T-helper 17 cell (primary cell): ENCODE data around the gene TPM3. TPM values are rescaled to one million over a fixed set of nuclear protein-coding genes. Genes with fewer than 3 reads are reported as not detected.
"Not testable (repeated sequence)": the region's sequence is repeated elsewhere in the genome, so short reads cannot be mapped to it uniquely, and the experiment has no call there.

Experiments used
- ATAC-seq: fragments of 150-1000 bp; cut with Tn5 transposase; 2 replicates; pipeline ENCODE4 v1.10.0; 2021; ENCODE audit warnings: mild to moderate bottlenecking, moderate library complexity
- DNase-seq, 3 donors: peaks; one replicate each; pipeline versions ENCODE4 v3.0.0 to v3.0.0-alpha.2; 2020 to 2021
- H3K9me3 ChIP-seq: one replicate; pipeline ENCODE4 v1.7.0; 2013; ENCODE audit warnings: low read length, mild to moderate bottlenecking; ENCODE audit not compliant: control insufficient read depth, poor library complexity, severe bottlenecking
- H3K27ac Mint-ChIP-seq: one replicate; pipeline ENCODE4 v1.8.0; 2022; ENCODE audit warnings: mild to moderate bottlenecking, moderate library complexity, mixed read lengths
- H3K27me3 Mint-ChIP-seq: one replicate; pipeline ENCODE4 v1.8.0; 2022; ENCODE audit warnings: mixed read lengths
- H3K36me3 Mint-ChIP-seq: one replicate; pipeline ENCODE4 v1.8.0; 2022; ENCODE audit warnings: low read depth, mixed read lengths
- H3K4me1 Mint-ChIP-seq: one replicate; pipeline ENCODE4 v1.8.0; 2022; ENCODE audit warnings: mild to moderate bottlenecking, mixed read lengths
- H3K4me3 Mint-ChIP-seq: one replicate; pipeline ENCODE4 v1.8.0; 2022; ENCODE audit warnings: mild to moderate bottlenecking, moderate library complexity, mixed read lengths
- total RNA-seq, 4 donors: library from RNA in 2 of 4; stranded (reverse) in 2 of 4; gene quantifications; one replicate each; pipeline ENCODE4 v1.2.3 and lab custom pipeline; 2022 to 2026

TPM3 gene
- total RNA-seq, 2 donors from 2014 or later, result 386 to 391 TPM

GRCh38 chr1:154220970-154221277, 29.0 kb upstream of the TPM3 start:
- ATAC-seq (no peak), DNase-seq (no peak)
- Mint-ChIP-seq H3K27me3 (no peaks in the 10 kb centered on the region), H3K27ac (peak overlapping the region; percentile 99), H3K4me3 (peak overlapping the region; percentile 93), H3K36me3 (peaks cover 8% of the 10 kb centered on the region), H3K4me1 (peaks cover 57% of the 10 kb centered on the region)
- H3K9me3 ChIP-seq, result no peaks in the 10 kb centered on the region

GRCh38 chr1:154220071-154220969, 28.4 kb upstream of the TPM3 start, which contains the start of gene UBAP2L:
Gene UBAP2L, plus strand, starts transcription at chr1:154220955. Its CDS starts 4,169 bp downstream, at chr1:154225124.
- H3K4me1 Mint-ChIP-seq, result peaks cover 52% of the 10 kb centered on the region
- H3K36me3 Mint-ChIP-seq, result peaks cover 7% of the 10 kb centered on the region
- DNase-seq (peak; percentile 96 to 99 (median 97)), ATAC-seq (peak; percentile 90)
- H3K27ac Mint-ChIP-seq, result peak within 1 kb of the TSS; percentile 99
- no peaks in the 10 kb centered on the region for H3K9me3 ChIP-seq
- H3K4me3 Mint-ChIP-seq, result peak within 1 kb of the TSS; percentile 93
- H3K27me3 Mint-ChIP-seq, result no peaks in the 10 kb centered on the region

GRCh38 chr1:154219541-154219940, 27.6 kb upstream of the TPM3 start:
- H3K9me3 ChIP-seq, result no peaks in the 10 kb centered on the region
- peaks cover 46% of the 10 kb centered on the region for H3K4me1 Mint-ChIP-seq
- H3K27me3 Mint-ChIP-seq, result no peaks in the 10 kb centered on the region
- ATAC-seq, result no peak
- peak overlapping the region; percentile 93 for H3K4me3 Mint-ChIP-seq
- H3K36me3 Mint-ChIP-seq, result peaks cover 7% of the 10 kb centered on the region
- DNase-seq, result no peak
- peak overlapping the region; percentile 99 for H3K27ac Mint-ChIP-seq

GRCh38 chr1:154218545-154218944, 26.6 kb upstream of the TPM3 start:
- Mint-ChIP-seq H3K27me3 (no peaks in the 10 kb centered on the region), H3K27ac (peak overlapping the region; percentile 99), H3K4me1 (peaks cover 39% of the 10 kb centered on the region), H3K4me3 (peak overlapping the region; percentile 93), H3K36me3 (peaks cover 7% of the 10 kb centered on the region)
- DNase-seq (no peak), ATAC-seq (no peak)
- no peaks in the 10 kb centered on the region for H3K9me3 ChIP-seq

- no peak overlapping the region for H3K4me3 Mint-ChIP-seq
- no peaks in the 10 kb centered on the region for H3K9me3 ChIP-seq
- peaks cover 6% of the 10 kb centered on the region for H3K36me3 Mint-ChIP-seq
- peak overlapping the region; percentile 21 for H3K27ac Mint-ChIP-seq
- peaks cover 6% of the 10 kb centered on the region for H3K4me1 Mint-ChIP-seq
- no peaks in the 10 kb centered on the region for H3K27me3 Mint-ChIP-seq
- no peak for DNase-seq
- ATAC-seq, result no peak
Measured at GRCh38 chr1:154213274-154213673, 21.4 kb upstream of the TPM3 start.

- Mint-ChIP-seq H3K4me3 (no peak overlapping the region), H3K27ac (peak overlapping the region; percentile 62), H3K4me1 (peaks cover 2% of the 10 kb centered on the region), H3K27me3 (no peaks in the 10 kb centered on the region), H3K36me3 (peaks cover 6% of the 10 kb centered on the region)
- H3K9me3 ChIP-seq, result no peaks in the 10 kb centered on the region
- DNase-seq (no peak), ATAC-seq (no peak)
Measured at GRCh38 chr1:154212083-154212482, 20.2 kb upstream of the TPM3 start.

GRCh38 chr1:154208677-154209388, 16.9 kb upstream of the TPM3 start:
- DNase-seq (no peak), ATAC-seq (no peak)
- Mint-ChIP-seq H3K36me3 (peaks cover 6% of the 10 kb centered on the region), H3K27me3 (no peaks in the 10 kb centered on the region), H3K4me1 (peaks cover 2% of the 10 kb centered on the region), H3K27ac (peak overlapping the region; percentile 53), H3K4me3 (no peak overlapping the region)
- no peaks in the 10 kb centered on the region for H3K9me3 ChIP-seq

GRCh38 chr1:154207262-154207661, 15.4 kb upstream of the TPM3 start:
- Mint-ChIP-seq H3K4me3 (no peak overlapping the region), H3K36me3 (peaks cover 6% of the 10 kb centered on the region), H3K27ac (no peak overlapping the region), H3K27me3 (no peaks in the 10 kb centered on the region), H3K4me1 (peaks cover 2% of the 10 kb centered on the region)
- DNase-seq (no peak), ATAC-seq (no peak)
- no peaks in the 10 kb centered on the region for H3K9me3 ChIP-seq

GRCh38 chr1:154206196-154206595, 14.3 kb upstream of the TPM3 start, which contains the start of gene CFAP141:
Gene CFAP141, minus strand, starts transcription at chr1:154206333. Its CDS starts 26 bp downstream, at chr1:154206307.
- ATAC-seq (peak; percentile 86), DNase-seq (peak in 1 of 3 donors; percentile 9)
- Mint-ChIP-seq H3K4me1 (no peaks in the 10 kb centered on the region), H3K27me3 (no peaks in the 10 kb centered on the region), H3K4me3 (no peak within 1 kb of the TSS), H3K36me3 (peaks cover 4% of the 10 kb centered on the region), H3K27ac (peak within 1 kb of the TSS; percentile 90)
- H3K9me3 ChIP-seq, result no peaks in the 10 kb centered on the region

- peak overlapping the region; percentile 90 for H3K27ac Mint-ChIP-seq
- not testable (repeated sequence) for H3K36me3 Mint-ChIP-seq, ATAC-seq, DNase-seq, H3K27me3 Mint-ChIP-seq, H3K4me3 Mint-ChIP-seq, H3K9me3 ChIP-seq, H3K4me1 Mint-ChIP-seq
Measured at GRCh38 chr1:154205778-154206177, 13.9 kb upstream of the TPM3 start.

- peaks cover 8% of the 10 kb centered on the region for H3K4me1 Mint-ChIP-seq
- H3K27ac Mint-ChIP-seq, result no peak overlapping the region
- H3K36me3 Mint-ChIP-seq, result no peaks in the 10 kb centered on the region
- ATAC-seq (no peak), DNase-seq (no peak)
- no peak overlapping the region for H3K4me3 Mint-ChIP-seq
- peaks cover 10% of the 10 kb centered on the region for H3K27me3 Mint-ChIP-seq
- no peaks in the 10 kb centered on the region for H3K9me3 ChIP-seq
Measured at GRCh38 chr1:154199563-154199879, 7.6 kb upstream of the TPM3 start.

GRCh38 chr1:154198756-154199562, 7.1 kb upstream of the TPM3 start:
- peak in 1 of 3 donors; percentile 27 for DNase-seq
- ATAC-seq, result peak; percentile 87
- H3K4me3 Mint-ChIP-seq, result no peak overlapping the region

GRCh38 chr1:154193821-154194220, 1.9 kb upstream of the TPM3 start:
- Mint-ChIP-seq H3K27ac (no peak overlapping the region), H3K27me3 (peaks cover 46% of the 10 kb centered on the region), H3K36me3 (no peaks in the 10 kb centered on the region), H3K4me3 (no peak overlapping the region), H3K4me1 (peaks cover 15% of the 10 kb centered on the region)
- DNase-seq, result no peak
- ATAC-seq, result no peak
- no peaks in the 10 kb centered on the region for H3K9me3 ChIP-seq

More at GRCh38 chr1:154198756-154199562, 7.1 kb upstream of the TPM3 start:
- H3K4me1 Mint-ChIP-seq, result peaks cover 10% of the 10 kb centered on the region
- no peak overlapping the region for H3K27ac Mint-ChIP-seq
- H3K9me3 ChIP-seq, result no peaks in the 10 kb centered on the region
- no peaks in the 10 kb centered on the region for H3K36me3 Mint-ChIP-seq
- H3K27me3 Mint-ChIP-seq, result peaks cover 15% of the 10 kb centered on the region
